PFSK-1 (cell line): ENCODE data around the gene CXCL12.

Experiments used
- FOXP2 ChIP-seq: optimal IDR thresholded peaks from 2 replicates; pipeline ENCODE3; 2011; ENCODE audit warnings: borderline replicate concordance, control low read depth, inconsistent platforms; ENCODE audit not compliant: insufficient read depth; ENCODE audit errors: extremely low read length, extremely low read depth
- POLR2AphosphoS5 ChIP-seq: IDR thresholded peaks from 2 replicates; pipeline ENCODE4 v1.6.1; 2012; ENCODE audit warnings: low read depth, mild to moderate bottlenecking, control low read depth, low read length, moderate library complexity
- REST ChIP-seq, 2 experiments: IDR thresholded peaks; 2 replicates each; pipeline versions ENCODE4 v1.6.1 to v1.8.0; 2011 to 2012; ENCODE audit warnings: low read depth in 2 of 2, low read length in 2 of 2, control low read depth in 1 of 2, inconsistent platforms in 1 of 2, mild to moderate bottlenecking in 1 of 2, moderate library complexity in 1 of 2; ENCODE audit not compliant: insufficient read depth in 1 of 2
- SIN3A ChIP-seq: IDR thresholded peaks from 2 replicates; pipeline ENCODE4 v1.6.1; 2012; ENCODE audit warnings: mild to moderate bottlenecking, low read length, moderate library complexity, borderline replicate concordance; ENCODE audit not compliant: insufficient read depth
- TAF1 ChIP-seq: IDR thresholded peaks from 2 replicates; pipeline ENCODE4 v1.6.1; 2012; ENCODE audit warnings: low read length, control low read depth, borderline replicate concordance; ENCODE audit not compliant: insufficient read depth

CXCL12 gene

DNA sequence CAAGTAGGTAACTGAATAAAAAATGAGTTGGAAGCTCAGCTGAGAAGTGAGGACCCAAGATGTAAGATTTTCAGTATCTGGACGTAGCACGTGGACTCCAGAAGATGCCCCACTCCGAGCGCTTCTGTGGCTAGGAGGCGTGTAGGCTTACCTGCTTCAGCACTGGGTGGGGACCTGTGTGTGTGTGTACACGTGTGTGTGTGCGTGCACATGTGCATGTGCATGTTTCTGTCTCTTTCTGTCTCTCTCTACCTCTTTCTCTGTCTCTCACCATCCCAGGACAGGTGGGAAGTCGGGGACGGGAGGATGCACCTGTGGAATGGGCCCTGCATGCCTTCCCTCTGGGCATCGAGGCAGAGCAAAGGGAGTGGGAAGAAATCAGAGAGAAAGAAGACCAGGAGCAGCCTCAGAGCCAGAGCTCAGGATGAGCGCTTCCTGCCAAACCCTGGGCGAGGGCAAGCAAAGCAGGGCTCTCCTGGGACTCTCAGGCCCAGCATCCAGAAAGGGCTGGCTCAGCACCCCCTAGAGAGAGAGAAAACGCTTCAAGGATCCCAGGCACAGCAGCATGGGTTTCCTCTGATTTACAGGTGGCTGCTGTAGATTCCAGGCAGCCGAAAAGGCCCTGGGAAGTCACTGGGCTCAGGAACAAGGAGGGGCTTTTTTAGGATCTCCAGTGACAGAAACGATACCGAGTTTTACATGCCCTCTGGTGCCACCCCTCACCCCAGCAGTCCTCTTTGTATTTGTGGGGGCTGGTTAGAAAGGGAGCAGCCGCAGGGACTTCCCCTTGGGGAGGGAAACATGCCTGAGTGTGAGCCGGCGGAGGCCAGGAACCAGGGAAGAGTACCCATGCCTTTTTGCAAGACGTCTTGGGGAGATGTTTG lies 28.5 kb downstream of the CXCL12 start:
- TF ChIP-seq POLR2AphosphoS5 (no peak), TAF1 (no peak), REST (IDR thresholded peaks at IDR 0.05; ENCODE audit: insufficient read depth in 1 of 2, low read depth in 2 of 2, low read length in 2 of 2) (no peak), SIN3A (no peak), FOXP2 (no peak)

- no peak for TF ChIP-seq SIN3A
- no peak for TF ChIP-seq FOXP2
- no peak for TF ChIP-seq POLR2AphosphoS5
- TF ChIP-seq TAF1 = no peak
- TF ChIP-seq REST (IDR thresholded peaks at IDR 0.05; ENCODE audit: insufficient read depth in 1 of 2, low read depth in 2 of 2, low read length in 2 of 2) = no peak
Observed at GRCh38 chr10:44355630-44356029, 29.3 kb downstream of the CXCL12 start.

DNA sequence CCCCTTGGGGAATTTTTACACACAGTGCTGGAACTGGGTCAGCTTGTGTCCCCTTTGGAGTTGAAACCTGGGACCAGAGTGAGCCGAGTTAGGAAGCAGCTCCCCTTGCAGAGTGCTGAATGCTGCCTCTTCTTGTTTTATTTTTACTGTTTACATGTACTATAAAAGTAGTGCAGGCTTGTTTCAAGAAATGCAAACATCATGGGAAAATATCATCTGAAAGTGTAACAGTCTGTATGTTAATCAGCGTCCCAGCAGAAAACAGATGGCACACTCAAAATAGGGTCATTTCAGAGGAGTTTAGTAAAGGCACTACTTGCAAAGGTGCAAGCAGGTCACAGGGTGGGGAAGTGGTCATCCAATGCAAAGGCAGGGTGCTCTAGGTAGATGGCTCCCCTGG lies 30.1 kb downstream of the CXCL12 start:
- TF ChIP-seq TAF1 (no peak), FOXP2 (no peak), SIN3A (no peak), REST (IDR thresholded peaks at IDR 0.05; ENCODE audit: insufficient read depth in 1 of 2, low read depth in 2 of 2, low read length in 2 of 2) (no peak), POLR2AphosphoS5 (no peak)

DNA sequence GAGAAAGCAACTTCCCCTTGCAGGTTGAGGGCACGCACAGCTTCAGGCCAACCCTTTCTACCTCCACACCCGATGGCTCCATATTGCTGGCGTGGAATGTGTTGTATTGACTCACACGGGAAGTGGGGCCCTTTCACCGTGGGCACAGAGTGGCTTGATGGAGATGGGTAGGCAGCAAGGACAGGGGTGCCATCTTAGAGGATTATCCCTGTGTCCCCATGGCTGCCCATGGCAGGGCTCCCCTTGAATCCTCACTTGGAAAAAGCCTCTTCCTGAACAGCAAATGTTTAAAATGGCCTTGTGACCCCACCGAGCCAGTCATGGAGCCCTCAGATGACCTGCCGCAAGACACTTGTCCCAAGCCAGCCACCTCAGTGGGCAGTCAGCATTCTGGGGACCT lies 31.2 kb downstream of the CXCL12 start:
- TF ChIP-seq POLR2AphosphoS5 = no peak
- no peak for TF ChIP-seq TAF1
- no peak for TF ChIP-seq SIN3A
- no peak for TF ChIP-seq FOXP2
- no peak for TF ChIP-seq REST (IDR thresholded peaks at IDR 0.05; ENCODE audit: insufficient read depth in 1 of 2, low read depth in 2 of 2, low read length in 2 of 2)
